ENCODE results near the gene ZAP70.

ZAP70 gene

DNA sequence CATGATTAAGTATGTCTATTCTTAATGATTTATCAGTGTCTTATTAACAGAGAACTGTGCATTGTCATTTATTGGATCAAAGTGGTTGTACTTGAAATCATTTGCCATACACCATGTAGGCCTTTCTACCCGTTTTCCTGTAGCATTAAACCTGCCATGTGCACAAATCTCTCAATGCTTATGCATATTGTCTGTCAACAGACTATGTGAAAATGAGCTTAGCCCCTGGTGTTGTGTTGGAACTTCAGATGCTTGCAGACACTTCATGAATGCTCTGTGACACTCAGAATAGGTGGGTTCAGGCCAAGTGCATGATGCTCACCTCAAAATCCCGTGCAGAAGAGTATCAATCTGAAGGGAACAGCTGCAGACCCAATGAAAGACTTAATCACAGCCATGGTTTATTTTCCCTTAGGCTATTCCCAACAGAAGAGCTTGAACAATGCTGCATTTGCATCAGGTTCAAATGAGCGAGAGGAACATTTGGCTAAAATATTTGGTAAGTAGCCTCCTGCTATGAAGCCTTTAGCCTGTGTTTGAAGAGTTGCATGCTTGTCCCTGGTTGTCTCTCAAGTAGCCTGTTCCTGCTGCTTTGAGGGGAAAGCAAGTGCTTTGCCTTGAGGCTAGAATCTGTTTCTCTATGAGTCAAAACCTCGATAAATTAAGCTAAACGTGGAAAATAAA lies 37.8 kb upstream of the ZAP70 start:
- TF ChIP-seq EZH2phosphoT487 (IDR thresholded peaks at IDR 0.05; ENCODE audit: borderline replicate concordance), result no peak
- TF ChIP-seq, protein P1, sequence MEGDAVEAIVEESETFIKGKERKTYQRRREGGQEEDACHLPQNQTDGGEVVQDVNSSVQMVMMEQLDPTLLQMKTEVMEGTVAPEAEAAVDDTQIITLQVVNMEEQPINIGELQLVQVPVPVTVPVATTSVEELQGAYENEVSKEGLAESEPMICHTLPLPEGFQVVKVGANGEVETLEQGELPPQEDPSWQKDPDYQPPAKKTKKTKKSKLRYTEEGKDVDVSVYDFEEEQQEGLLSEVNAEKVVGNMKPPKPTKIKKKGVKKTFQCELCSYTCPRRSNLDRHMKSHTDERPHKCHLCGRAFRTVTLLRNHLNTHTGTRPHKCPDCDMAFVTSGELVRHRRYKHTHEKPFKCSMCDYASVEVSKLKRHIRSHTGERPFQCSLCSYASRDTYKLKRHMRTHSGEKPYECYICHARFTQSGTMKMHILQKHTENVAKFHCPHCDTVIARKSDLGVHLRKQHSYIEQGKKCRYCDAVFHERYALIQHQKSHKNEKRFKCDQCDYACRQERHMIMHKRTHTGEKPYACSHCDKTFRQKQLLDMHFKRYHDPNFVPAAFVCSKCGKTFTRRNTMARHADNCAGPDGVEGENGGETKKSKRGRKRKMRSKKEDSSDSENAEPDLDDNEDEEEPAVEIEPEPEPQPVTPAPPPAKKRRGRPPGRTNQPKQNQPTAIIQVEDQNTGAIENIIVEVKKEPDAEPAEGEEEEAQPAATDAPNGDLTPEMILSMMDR (conservative IDR thresholded peaks at IDR 0.05; ENCODE audit: low read length), result no peak

DNA sequence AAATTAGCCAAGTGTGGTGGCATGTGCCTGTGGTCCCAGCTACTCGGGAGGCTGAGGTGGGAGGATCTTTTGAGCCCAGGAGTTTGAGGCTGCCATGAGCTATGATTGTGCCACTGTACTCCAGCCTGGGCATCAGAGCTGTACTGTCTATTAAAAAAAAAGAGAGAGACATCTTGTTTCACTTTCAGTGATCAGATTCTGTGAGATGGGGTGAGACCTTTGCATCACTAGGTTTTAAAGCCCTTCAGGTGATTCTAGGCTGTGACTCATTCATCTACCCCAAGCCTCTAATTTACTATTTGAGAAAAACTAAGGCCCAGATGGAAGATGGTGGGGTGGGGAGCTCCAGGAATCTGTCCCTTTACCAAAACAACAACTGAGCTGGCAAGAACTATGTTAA lies 36.8 kb upstream of the ZAP70 start:
- H3K4me3 ChIP-seq (ENCODE audit: low read length, poor library complexity, severe bottlenecking), result no peak overlapping the region
- no peaks in the 10 kb centered on the region for H3F3A ChIP-seq (ENCODE audit: low read depth)
- no peaks in the 10 kb centered on the region for H3K36me3 ChIP-seq (ENCODE audit: insufficient read depth, low read length)
- H4K20me1 ChIP-seq (ENCODE audit: insufficient read depth, low read length, poor library complexity, severe bottlenecking), result no peaks in the 10 kb centered on the region
- no peaks in the 10 kb centered on the region for H3K9me3 ChIP-seq (ENCODE audit: insufficient read depth, low read depth, low read length)
- H3K27me3 ChIP-seq (ENCODE audit: insufficient read depth, low read length, poor library complexity, severe bottlenecking), result no peaks in the 10 kb centered on the region
- no peak overlapping the region for H3K9ac ChIP-seq (ENCODE audit: low read depth, low read length, poor library complexity, severe bottlenecking)
- no peaks in the 10 kb centered on the region for H3K79me2 ChIP-seq (ENCODE audit: insufficient read depth, low read length)
- H3K4me1 ChIP-seq (ENCODE audit: insufficient read depth, low read length, poor library complexity, severe bottlenecking), result no peaks in the 10 kb centered on the region
- TF ChIP-seq, protein P1 (conservative IDR thresholded peaks at IDR 0.05; ENCODE audit: low read length), result no peak
- no peak for TF ChIP-seq EZH2phosphoT487 (IDR thresholded peaks at IDR 0.05; ENCODE audit: borderline replicate concordance)
- no peaks in the 10 kb centered on the region for H3K9me2 ChIP-seq (replicated peaks; ENCODE audit: low read depth, low read length)
- no peak overlapping the region for H2AFZ ChIP-seq (ENCODE audit: low read length)
- no peak overlapping the region for H3K4me2 ChIP-seq (ENCODE audit: low read depth, low read length, poor library complexity, severe bottlenecking)

More for the DNA sequence above, 37.8 kb upstream of the ZAP70 start:
- no peaks in the 10 kb centered on the region for H3K4me1 ChIP-seq (ENCODE audit: insufficient read depth, low read length, poor library complexity, severe bottlenecking)
- no peak overlapping the region for H3K4me2 ChIP-seq (ENCODE audit: low read depth, low read length, poor library complexity, severe bottlenecking)
- no peak overlapping the region for H2AFZ ChIP-seq (ENCODE audit: low read length)
- no peaks in the 10 kb centered on the region for H4K20me1 ChIP-seq (ENCODE audit: insufficient read depth, low read length, poor library complexity, severe bottlenecking)
- H3K9ac ChIP-seq (ENCODE audit: low read depth, low read length, poor library complexity, severe bottlenecking), result no peak overlapping the region
- no peaks in the 10 kb centered on the region for H3K79me2 ChIP-seq (ENCODE audit: insufficient read depth, low read length)
- no peaks in the 10 kb centered on the region for H3K9me2 ChIP-seq (replicated peaks; ENCODE audit: low read depth, low read length)
- H3K4me3 ChIP-seq (ENCODE audit: low read length, poor library complexity, severe bottlenecking), result no peak overlapping the region
- H3K27me3 ChIP-seq (ENCODE audit: insufficient read depth, low read length, poor library complexity, severe bottlenecking), result no peaks in the 10 kb centered on the region
- H3K36me3 ChIP-seq (ENCODE audit: insufficient read depth, low read length), result no peaks in the 10 kb centered on the region
- H3F3A ChIP-seq (ENCODE audit: low read depth), result no peaks in the 10 kb centered on the region
- no peaks in the 10 kb centered on the region for H3K9me3 ChIP-seq (ENCODE audit: insufficient read depth, low read depth, low read length)

DNA sequence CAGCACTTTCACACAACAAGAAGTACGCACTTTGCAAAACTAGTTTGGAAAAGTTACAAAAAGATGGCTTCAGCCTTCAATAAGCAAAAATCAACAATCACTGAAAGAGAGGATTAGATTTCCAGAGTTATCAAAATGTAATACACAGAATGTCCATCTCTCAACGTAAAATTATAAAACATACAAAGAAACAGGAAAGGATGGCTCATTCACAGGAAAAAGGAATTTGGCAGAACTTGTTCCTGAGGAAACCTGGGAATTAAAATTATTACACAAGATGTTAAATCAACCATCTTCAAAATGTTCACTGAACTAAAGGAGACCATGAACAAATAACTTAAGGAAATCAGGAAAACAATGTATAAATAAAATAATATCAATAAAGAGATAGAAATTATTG lies 35.9 kb upstream of the ZAP70 start:
- no peaks in the 10 kb centered on the region for H3K79me2 ChIP-seq (ENCODE audit: insufficient read depth, low read length)
- H3K4me1 ChIP-seq (ENCODE audit: insufficient read depth, low read length, poor library complexity, severe bottlenecking), result no peaks in the 10 kb centered on the region
- no peaks in the 10 kb centered on the region for H3K9me2 ChIP-seq (replicated peaks; ENCODE audit: low read depth, low read length)

More for the DNA sequence above, 35.9 kb upstream of the ZAP70 start:
- Histone ChIP-seq H3K9me3 (ENCODE audit: insufficient read depth, low read depth, low read length) (no peaks in the 10 kb centered on the region), H3F3A (ENCODE audit: low read depth) (no peaks in the 10 kb centered on the region), H4K20me1 (ENCODE audit: insufficient read depth, low read length, poor library complexity, severe bottlenecking) (no peaks in the 10 kb centered on the region), H3K4me3 (ENCODE audit: low read length, poor library complexity, severe bottlenecking) (no peak overlapping the region), H3K36me3 (ENCODE audit: insufficient read depth, low read length) (no peaks in the 10 kb centered on the region), H3K9ac (ENCODE audit: low read depth, low read length, poor library complexity, severe bottlenecking) (no peak overlapping the region), H3K4me2 (ENCODE audit: low read depth, low read length, poor library complexity, severe bottlenecking) (no peak overlapping the region), H2AFZ (ENCODE audit: low read length) (no peak overlapping the region), H3K27me3 (ENCODE audit: insufficient read depth, low read length, poor library complexity, severe bottlenecking) (no peaks in the 10 kb centered on the region)
- TF ChIP-seq, protein P1 (conservative IDR thresholded peaks at IDR 0.05; ENCODE audit: low read length), result no peak
- TF ChIP-seq EZH2phosphoT487 (IDR thresholded peaks at IDR 0.05; ENCODE audit: borderline replicate concordance), result no peak

All from Loucy (cell line).